NK-92 treated with Interleukin-12 subunit alpha and Interleukin-12 subunit beta, amount 100 ng/mL, for 24 hours (cell line): ENCODE results near the gene P2RX3.
"Not testable (repeated sequence)": the region's sequence is repeated elsewhere in the genome, so short reads cannot be mapped to it uniquely, and the experiment has no call there.

ENCODE experiments used
- DNase-seq: peaks from one replicate; lab custom pipeline; 2025; lab: John Stamatoyannopoulos, UW

P2RX3 gene

DNA sequence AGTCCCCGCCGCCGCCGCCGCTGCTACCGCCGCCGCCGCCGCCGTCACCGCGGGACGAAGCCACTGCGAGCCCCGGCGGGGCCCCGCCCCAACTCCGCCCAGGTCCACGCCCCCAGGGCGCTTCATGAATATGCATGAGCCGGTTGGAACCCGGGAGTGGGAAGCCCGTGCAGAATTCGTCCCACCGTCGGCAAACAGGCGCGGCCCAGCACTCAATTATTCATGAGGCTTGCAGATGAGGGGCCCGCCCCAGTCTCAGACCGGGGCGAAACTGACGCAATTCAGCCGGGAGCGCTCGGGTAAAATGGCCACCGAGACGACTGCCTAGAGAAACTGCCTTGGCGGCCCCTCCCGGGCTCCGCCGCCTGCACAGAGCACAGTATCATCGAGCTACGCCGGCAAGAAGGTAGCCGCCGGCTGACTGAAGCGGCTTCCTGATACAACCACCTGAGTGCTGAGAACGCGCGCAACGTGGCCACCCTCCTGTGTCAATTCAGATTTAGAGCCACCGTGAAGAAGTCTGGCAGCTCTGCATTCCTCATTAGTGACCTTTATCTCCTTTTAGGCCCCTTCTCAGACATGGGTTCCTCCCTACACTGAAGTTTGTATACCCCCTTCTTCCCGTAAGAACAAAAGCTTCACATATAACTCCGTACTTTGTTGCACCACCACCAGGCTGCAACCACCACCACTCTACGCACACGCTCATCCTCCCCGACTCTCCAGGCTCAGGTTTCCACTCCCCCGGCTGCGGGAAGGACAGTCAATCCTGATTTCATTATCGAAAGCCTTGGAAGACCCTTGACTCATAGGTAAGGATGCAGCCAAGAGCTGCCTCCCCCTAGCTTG lies 13.0 kb upstream of the P2RX3 start, which contains the start of gene TNKS1BP1:
Gene TNKS1BP1 (minus strand): TSS at position 67 of the 849 bp plus-strand sequence. CDS start 3,067 bp downstream, outside the sequence.
- peak; percentile 87 for DNase-seq

DNA sequence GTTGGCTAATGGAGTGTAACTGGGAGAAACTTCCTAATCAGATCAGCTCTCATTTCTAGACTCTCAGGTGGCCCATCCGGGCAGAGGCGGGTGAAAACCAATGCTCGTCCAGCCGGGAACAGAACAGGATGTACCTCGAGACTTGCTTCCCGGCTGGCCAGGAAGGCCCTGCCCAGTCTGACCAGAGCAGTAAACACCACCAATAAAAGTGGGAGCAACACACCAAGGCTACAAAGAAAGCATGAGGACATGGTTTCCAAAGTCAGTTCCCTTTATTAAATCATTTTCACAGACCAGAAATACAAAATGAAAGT lies 12.5 kb upstream of the P2RX3 start:
- DNase-seq: no peak

DNA sequence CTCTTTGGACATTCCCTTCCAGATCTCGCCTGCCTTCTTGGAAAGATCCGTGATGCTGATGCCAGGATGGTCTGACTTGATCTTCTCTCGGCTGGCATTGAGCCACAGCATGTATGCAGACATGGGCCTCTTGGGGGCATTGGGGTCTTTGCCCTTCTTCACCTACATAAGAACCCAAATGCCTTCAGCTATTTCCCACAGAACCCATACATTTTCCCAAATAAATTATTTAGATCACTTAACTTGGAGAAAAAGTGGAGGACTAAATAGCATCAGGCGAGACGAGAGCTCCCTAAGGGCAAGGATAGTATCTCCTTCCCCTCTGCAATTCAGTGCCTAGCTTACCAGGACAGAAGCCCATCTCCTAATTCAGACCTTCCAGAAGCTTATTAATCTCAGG lies 10.4 kb upstream of the P2RX3 start:
- DNase-seq: no peak

DNA sequence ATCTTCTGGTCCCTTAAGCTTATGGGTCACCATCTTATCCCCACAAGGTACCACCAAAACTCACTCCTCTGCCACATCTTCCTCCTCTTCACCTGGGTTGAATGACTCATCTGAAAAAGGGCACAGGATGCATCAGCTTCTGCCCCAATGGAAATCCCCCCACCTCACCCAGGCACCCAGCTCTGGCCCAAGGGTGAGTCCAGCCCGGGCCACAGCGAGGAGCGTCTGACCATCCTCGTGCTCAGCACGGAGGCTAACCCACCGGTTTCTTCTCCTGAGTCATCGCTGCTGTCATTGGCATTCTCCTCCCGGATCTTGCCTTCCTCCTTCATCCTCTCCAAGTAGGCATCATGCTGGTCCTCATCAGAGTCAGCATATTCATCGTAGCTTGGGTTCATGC lies 8.1 kb upstream of the P2RX3 start:
- DNase-seq: no peak

DNA sequence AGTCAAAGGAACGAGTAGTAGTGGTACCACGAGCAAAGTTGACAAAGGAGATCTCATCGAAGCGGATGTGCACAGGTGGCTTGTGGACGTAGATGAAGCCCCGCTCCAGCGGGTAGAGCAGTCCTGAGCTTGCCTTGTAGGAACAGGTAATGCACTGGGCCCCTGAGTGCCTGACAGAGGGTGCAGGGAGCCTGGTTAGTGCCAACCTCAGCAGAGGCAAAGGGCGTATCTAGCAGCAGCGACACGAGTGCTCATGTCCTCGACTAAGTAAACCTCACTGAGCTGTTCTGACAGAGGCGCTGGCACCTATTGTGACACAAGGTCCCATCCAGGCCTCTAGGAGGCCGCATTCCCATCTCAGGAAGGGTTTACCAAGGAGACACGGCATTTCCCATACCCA lies 6.4 kb upstream of the P2RX3 start:
- no peak for DNase-seq

DNA sequence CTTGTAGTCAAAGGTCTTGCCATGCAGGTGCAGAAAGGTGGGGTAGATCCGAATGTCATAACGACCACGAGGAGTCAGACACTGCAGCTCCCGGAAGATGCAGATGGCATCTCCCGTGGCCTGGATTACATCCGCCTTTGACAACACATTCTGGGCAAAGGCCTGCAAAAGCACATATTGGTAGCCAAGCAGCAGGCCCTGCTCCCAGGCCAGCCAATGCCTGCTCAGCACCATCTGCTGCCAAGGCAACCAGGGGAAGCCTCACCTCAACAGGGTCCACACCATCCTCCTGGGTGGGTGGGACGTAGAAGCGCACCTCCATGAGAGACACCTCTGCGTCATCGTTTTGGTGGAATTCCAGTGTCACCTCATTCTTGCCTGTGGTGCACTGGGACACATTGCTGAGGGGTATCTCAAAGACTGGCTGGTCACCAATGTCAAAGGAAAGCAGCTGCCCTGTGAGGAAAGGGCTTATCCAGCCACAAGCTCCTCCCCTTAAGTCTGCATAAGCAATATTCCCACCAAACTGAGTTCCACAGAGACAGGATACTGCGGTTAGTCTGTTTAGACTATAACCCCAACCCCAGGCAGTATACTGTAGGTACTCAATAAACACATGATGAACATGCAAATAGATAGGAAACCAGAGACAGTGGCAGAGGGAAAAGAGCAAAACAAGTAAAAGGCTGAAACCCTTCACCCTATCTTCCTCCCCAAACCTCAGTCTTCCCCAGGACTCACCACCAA lies 5.3 kb upstream of the P2RX3 start:
- DNase-seq: no peak

DNA sequence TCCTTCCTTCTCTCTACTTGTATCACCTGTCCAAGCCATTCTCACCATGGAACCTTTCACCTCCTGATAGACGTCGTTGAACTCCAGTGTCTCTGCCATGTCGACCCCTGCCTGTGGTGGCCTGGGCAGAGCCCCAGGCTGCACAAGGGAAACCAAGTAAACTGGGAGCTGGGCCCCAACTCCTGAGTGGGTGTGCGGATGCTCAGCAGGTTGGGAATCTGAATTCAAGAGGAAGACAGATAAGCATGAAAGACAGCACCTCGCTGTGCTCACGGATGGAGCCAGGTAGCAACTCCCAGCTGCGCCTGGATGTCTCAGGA lies 3.2 kb upstream of the P2RX3 start:
- no peak for DNase-seq

DNA sequence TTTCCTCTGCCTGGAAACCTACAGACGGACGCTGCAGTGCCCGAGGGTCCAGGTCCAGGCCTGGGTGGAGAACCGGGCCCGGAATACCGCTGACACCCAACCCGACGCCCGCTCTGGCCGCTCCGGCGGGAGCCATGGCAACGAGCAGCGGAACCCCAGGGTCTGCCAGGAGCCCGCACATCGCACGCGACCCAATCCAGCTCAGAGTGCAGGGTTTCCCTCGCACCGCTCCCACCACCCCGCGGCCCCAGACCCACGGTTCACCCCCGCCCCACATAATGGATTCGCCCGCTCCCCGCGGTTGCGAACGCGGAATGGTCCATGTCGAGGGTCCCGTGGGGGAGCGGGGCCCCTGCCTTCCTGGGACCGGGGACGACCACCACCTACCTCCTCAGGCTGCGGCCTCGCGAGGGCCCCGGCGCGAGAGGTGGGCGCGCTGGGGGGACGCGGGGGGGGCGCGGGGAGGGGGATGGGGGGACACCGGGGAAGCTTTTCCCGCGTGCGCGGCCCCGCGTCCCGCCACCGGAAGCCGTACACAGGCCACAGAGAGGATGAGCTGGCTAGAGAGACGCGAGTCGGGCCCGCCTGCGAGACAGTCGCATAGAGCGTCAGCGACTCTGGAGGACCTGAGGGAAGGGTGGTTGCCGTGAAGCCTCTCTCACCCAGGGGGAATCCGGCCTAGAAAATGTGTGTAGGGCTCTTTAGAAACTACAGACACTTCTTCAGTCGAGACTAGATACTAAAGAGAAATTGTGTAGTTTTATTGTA lies 2.6 kb upstream of the P2RX3 start, which contains the start of gene SSRP1:
Gene SSRP1 (minus strand): TSS at position 550 of the 768 bp plus-strand sequence. CDS start 771 bp downstream, outside the sequence.
- peak; percentile 68 for DNase-seq

DNA sequence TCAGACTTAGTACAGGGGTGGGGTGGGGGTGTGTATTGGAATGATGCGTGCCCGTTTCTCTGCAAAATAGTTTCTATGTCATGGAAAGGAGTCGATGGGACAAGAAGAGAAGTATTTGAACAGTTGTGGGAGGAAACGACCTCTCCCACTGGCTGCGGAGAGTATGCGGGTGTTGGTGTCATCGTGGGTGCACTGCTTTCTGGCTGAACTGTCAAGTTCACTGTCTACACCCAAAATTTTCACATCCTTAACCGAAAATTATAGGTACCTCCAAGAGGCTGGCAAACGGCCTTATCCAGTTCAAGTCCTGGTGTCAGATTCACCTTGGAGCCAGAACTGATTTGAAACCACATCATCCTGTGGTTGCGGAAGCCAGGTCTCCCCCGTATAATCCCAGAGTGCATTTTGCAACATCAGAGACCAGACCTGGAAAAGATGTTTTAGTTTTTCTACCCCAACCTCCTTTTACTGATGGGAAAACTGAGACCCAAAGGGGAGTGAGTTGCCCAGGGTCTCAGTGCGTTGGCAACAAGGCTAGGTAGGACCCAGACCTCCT lies 2.0 kb upstream of the P2RX3 start:
- no peak for DNase-seq

DNA sequence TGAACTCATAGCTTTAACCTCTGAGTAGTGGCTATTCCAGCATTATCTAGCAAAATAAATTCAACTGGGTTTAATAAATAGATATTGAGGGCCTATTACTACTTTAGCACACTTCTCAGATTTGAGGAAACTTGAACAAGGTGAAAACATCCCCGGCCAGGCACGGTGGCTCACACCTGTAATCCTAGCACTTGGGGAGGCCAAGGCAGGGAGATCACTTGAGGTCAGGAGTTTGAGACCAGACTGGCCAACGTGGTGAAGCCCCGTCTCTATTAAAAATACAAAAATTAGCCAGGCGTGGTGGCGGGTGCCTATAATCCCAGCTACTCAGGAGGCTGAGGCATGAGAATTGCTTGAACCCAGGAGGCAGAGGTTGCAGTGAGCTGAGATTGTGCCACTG lies 1.3 kb upstream of the P2RX3 start:
- DNase-seq: not testable (repeated sequence)

DNA sequence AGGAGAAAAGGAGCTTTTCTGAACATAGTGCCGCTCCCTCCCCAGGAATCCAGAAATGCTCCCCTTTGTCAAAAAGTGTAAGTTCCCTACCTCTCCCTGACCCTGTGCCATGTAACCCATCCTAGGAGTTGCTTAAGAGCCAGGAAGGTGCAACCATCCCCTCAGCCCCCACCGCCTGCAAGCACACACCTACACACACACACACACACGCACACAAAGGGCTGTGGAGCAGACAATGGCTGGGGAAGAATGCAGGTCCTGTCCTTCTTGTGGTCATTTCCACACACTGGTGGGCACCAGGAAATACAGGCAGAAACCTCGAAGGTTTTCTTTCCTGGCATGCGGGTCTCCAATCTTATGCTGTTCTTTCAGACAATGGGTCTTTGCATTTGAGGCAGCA lies 1.2 kb downstream of the P2RX3 start:
- DNase-seq: no peak

DNA sequence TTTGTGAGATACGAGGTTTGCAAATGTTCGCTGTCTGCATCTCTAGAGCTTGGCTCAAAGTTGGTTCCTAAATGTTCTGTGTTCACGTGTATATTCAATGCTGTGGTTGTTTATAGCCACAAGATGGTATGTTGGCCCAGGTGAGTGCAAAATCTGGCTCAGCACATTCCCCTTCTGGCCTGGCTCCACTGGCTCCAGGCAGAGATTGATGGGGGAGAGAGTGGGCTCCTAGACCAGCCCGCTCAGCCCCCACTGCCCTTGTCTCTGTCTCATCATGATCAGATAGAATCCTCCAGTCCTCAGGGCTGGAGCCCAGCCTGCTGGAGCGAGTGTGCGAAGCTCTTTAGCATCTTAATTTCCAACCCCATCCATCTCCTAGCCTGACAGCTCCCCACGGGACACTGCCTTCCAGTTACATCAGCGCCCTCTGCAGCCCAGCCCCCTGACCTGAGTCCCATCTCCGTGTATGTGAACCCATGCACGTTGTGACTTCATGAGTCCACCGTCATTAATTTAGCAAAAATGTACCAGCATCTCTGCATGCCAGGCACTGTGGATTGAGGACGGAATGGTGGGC lies 2.0 kb downstream of the P2RX3 start:
- no peak for DNase-seq

DNA sequence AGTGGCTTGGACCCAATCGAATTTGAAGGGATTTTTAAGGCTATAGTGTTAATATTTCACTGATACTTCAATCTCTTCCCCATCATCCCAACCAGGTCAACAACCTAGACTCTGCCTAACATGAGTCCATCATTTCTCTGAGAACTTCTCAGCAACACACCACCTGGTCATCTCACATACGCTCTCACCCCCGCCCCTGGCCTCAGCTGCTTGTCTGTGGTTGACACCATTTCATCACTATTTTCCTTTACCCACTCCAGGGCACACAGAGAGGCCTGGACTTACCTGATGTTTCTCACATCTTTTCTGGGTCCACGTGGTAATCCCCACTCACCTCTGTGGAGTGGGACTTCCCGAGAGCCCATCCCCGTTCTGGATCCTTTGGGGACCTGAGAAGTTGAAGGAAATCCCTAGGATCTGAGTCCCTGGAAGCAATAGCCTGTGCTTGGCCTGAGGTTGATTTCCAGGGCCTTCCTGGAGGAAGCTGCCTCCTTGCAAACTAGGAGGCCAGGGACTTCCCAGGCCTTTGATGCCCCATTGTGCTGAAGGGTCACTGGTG lies 3.2 kb downstream of the P2RX3 start:
- DNase-seq: peak; percentile 33

DNA sequence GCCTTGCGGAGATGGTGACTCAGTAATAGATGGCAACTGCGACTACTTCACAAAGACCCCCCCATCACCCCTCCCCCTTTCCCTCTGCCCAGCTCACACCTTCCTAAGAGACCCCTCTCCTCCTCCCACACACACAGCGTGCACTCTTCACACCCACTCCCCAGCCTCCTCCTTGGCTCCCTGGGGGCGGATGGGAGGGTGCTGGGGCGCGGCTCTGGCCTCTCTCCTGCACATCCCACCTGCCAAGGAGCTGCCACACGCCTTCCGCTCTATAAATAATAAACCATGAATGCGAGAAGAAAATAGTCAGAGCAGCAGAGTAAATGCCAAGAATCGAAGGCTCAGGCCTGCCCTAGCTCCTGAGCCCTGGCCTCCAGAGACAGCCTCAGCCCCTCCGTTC lies 4.5 kb downstream of the P2RX3 start:
- DNase-seq: no peak

DNA sequence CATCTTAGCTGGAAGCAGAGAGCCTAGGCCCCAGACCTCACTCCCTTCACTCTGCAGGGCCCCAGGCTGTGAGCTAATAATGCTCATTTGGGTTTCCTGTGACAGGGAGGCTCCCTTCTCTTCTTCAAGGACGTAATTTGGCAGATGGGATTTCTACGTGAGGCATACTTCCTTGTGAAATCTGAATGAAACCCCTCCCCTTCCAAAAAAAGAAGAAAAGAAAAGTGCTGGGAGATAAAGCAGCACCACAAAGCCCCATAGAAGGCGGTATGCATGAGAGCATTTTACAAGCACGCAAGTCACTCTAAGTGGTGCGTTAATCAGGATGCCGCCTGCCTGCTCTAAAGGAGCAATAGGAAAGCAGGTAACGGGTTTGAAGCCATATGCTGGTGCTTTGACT lies 5.7 kb downstream of the P2RX3 start:
- DNase-seq: no peak

DNA sequence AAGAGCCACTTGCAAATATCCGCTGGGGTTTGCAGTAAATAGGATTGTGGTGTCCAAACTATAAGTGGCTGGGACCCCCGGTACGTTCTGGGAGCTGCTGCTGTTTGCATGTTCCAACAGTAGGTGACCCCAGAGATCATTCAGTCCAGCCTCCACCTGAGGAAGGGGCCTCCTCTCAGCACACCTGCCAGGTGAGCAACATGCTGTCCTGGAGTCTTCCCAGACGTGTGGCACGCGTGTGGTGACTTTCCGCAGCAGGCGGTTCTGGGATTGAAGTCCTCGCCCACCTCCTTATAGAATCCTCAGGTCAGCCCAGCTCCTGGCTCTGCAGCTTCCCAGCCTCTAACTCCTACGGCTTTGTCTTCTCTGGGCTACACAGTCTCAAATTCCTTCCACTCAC lies 6.7 kb downstream of the P2RX3 start:
- DNase-seq: no peak

DNA sequence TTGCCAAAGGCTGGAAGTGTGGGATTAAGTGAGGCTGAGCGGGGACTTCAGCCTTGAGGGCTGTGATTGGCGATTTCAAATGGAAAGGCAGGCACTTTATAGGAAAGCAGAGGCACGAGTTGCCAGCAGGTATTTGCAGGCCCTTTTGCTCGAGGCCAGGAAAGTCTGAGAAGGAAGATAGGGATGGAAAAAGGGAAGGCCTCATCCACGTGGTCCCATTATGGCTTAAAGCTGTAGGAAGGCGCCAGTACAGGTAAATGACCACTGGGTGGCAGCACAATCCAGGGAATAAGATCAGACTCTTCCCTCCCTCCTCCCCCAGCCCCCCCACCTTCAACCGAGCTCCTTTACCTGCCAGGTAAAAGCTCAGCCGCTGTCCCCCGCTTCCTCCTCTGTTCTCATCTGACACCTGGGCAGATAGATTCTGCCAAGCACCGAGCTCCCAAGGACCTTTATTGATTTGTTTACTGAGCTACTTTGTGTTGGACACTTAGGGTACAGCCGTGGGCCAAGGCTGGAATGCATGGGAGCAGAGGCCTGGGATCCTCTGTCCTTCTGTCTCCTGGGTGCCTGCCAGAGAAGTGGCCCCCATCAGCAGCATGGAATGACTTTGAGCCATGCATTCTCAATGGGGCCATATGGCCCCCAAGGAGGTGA lies 7.5 kb downstream of the P2RX3 start:
- peak; percentile 57 for DNase-seq

DNA sequence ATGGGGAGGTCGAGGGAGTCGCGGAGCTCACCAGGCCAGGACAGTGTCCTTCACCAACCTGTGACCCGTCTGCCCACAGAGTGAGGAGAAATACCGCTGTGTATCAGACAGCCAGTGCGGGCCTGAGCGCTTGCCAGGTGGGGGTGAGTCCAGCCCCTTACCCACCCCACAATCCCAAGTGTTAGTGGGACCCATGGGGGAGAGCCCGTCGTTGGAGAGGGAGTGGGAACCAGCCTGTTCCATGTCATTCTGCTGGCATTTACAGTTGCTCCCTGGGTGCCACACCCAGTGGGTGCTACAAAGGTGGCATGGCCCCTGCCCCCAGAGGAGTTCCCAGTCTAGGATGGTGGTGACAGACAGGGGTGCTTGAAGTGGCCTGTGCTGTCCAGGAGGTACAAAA lies 9.2 kb downstream of the P2RX3 start:
- DNase-seq: no peak

DNA sequence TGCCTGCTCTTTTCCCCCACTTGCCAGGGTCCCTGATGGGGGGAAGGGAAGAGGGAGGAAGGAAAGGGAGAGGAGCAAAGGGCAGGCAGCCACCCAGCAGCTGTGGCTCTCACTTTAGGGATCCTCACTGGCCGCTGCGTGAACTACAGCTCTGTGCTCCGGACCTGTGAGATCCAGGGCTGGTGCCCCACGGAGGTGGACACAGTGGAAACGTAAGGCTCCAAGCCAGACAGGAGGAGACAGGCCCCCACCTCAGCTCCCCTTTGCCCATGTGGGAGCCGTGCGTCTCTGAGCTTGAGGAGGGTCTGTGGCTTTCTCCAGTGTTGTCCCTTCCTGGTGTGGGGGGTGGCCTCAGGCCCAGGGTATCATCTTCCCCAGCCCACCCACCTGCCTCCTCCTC lies 9.9 kb downstream of the P2RX3 start:
- no peak for DNase-seq

DNA sequence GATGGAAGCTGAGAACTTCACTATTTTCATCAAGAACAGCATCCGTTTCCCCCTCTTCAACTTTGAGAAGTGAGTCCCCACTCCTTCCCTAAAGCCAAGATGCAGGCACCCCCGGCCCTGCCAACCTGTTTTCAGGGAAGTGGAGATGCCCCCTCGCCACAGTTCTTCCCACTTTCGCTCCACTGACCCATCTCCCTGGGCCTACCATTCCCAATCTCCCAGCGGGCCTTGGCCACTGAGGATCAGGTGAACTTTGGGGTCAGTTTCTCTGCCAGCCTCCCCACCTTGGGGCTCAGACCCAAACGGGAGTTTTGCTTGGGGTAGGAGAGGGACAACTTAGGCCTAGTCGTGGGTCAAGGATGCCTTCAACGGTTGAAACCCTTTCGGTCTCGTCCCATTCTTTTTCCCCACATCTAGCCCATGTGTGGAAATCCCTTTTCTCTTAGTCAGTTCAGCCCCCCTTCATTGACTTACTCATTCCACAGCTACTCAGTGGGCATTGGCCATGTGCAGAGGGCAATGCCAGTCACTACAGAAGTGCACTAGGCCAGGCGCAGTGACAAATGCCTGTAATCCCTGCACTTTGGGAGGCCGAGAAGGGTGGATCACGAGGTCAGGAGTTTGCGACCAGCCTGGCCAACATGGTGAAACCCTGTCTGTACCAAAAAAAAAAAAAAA lies 10.6 kb downstream of the P2RX3 start:
- DNase-seq: no peak
